Ascending aorta (tissue), 2 donors: Measurements from ENCODE around the gene RPL22. TPM values are rescaled to one million over a fixed set of nuclear protein-coding genes. Genes with fewer than 3 reads are reported as not detected.
A peak's percentile ranks its signal among the peaks of the same experiment; 100 is the strongest.

Experiments used
- DNase-seq, 2 donors: peaks; one replicate each; pipeline ENCODE4 v3.0.0-alpha.2; 2019; ENCODE audit warnings: low spot score in 2 of 2
- H3K27ac ChIP-seq, 2 donors: fragments of 200-600 bp; sonication (generic); one replicate each; pipeline ENCODE4 v1.5.1; 2016 to 2017; ENCODE audit warnings: mild to moderate bottlenecking in 1 of 2
- H3K27me3 ChIP-seq: fragments of 200-600 bp; sonication (generic); one replicate; pipeline ENCODE4 v1.5.1; 2017
- H3K36me3 ChIP-seq, 2 donors: fragments of 200-600 bp; sonication (generic); one replicate each; pipeline ENCODE4 v1.5.1; 2016
- H3K4me1 ChIP-seq, 2 donors: fragments of 200-600 bp; sonication (generic); one replicate each; pipeline ENCODE4 v1.5.1; 2016 to 2017; ENCODE audit warnings: mild to moderate bottlenecking in 1 of 2
- H3K4me3 ChIP-seq, 2 donors: fragments of 200-600 bp; sonication (generic); one replicate each; pipeline ENCODE4 v1.5.1; 2016 to 2017; ENCODE audit warnings: mild to moderate bottlenecking in 1 of 2
- H3K9me3 ChIP-seq, 2 donors: fragments of 200-600 bp; sonication (generic); one replicate each; pipeline ENCODE4 v1.5.1; 2016
- CTCF ChIP-seq, 3 experiments: fragments of 200-600 bp in 2 of 3; fragments of 450-650 bp in 1 of 3; sonication (generic) in 2 of 3; IDR thresholded peaks; one replicate each; pipeline ENCODE4 v1.5.1; 2016 to 2019; ENCODE audit warnings: antibody characterized with exemption in 3 of 3, mild to moderate bottlenecking in 1 of 3, moderate library complexity in 1 of 3
- intact Hi-C: fragments of 100-400 bp; cut with DNase I; formaldehyde crosslinking; loops from one replicate; pipeline ENCODE4 v1.15.1; 2023
- total RNA-seq: library from RNA; depleted of rRNA; stranded (reverse); fragments of >200 nt; gene quantifications from one replicate; pipeline ENCODE4 v1.1.0, GENCODE V29; 2016

Gene RPL22
- total RNA-seq, 1 donor from 2014 or later = 88.8 TPM

GRCh38 chr1:6188466-6188865 is 10.9 kb downstream of the RPL22 start:
- Histone ChIP-seq H3K27ac (no peak overlapping the region), H3K4me1 (no peaks in the 10 kb centered on the region), H3K36me3 (peaks cover 65 to 72% of the 10 kb centered on the region in 2 donors), H3K9me3 (no peaks in the 10 kb centered on the region), H3K27me3 (no peaks in the 10 kb centered on the region), H3K4me3 (no peak overlapping the region)
- intact Hi-C loops = no loop called here
- no peak for DNase-seq
- TF ChIP-seq CTCF (IDR thresholded peaks at IDR 0.05) = no peak

GRCh38 chr1:6185635-6186382 is 13.6 kb downstream of the RPL22 start:
- Histone ChIP-seq H3K9me3 (no peaks in the 10 kb centered on the region), H3K4me1 (no peaks in the 10 kb centered on the region), H3K27me3 (no peaks in the 10 kb centered on the region), H3K36me3 (peaks cover 42 to 50% of the 10 kb centered on the region in 2 donors), H3K4me3 (no peak overlapping the region), H3K27ac (no peak overlapping the region)
- DNase-seq = no peak
- intact Hi-C loops = no loop called here
- TF ChIP-seq CTCF (IDR thresholded peaks at IDR 0.05) = peak in 2 of 3 experiments; percentile 15 to 25

GRCh38 chr1:6185151-6185550 is 14.2 kb downstream of the RPL22 start:
- Histone ChIP-seq H3K4me1 (no peaks in the 10 kb centered on the region), H3K36me3 (peaks cover 35 to 43% of the 10 kb centered on the region in 2 donors), H3K27me3 (no peaks in the 10 kb centered on the region), H3K9me3 (no peaks in the 10 kb centered on the region), H3K27ac (no peak overlapping the region), H3K4me3 (no peak overlapping the region)
- intact Hi-C loops = no loop called here
- DNase-seq = no peak
- TF ChIP-seq CTCF (IDR thresholded peaks at IDR 0.05) = no peak

GRCh38 chr1:6184083-6184783 is 15.2 kb downstream of the RPL22 start:
- H3K4me3 ChIP-seq = no peak overlapping the region
- H3K27me3 ChIP-seq = no peaks in the 10 kb centered on the region
- DNase-seq = no peak
- H3K27ac ChIP-seq = no peak overlapping the region
- H3K4me1 ChIP-seq = peaks cover under 1 to 1% of the 10 kb centered on the region in 2 donors
- intact Hi-C loops = no loop called here
- H3K36me3 ChIP-seq = peaks cover 28 to 34% of the 10 kb centered on the region in 2 donors
- H3K9me3 ChIP-seq = no peaks in the 10 kb centered on the region
- no peak for TF ChIP-seq CTCF (IDR thresholded peaks at IDR 0.05)

GRCh38 chr1:6183520-6183989 is 15.8 kb downstream of the RPL22 start:
- TF ChIP-seq CTCF (IDR thresholded peaks at IDR 0.05) = no peak
- Histone ChIP-seq H3K4me3 (no peak overlapping the region), H3K36me3 (peaks cover 26 to 27% of the 10 kb centered on the region in 2 donors), H3K27ac (no peak overlapping the region), H3K4me1 (peaks cover 8% of the 10 kb centered on the region in 2 donors), H3K27me3 (no peaks in the 10 kb centered on the region), H3K9me3 (no peaks in the 10 kb centered on the region)
- intact Hi-C loops = no loop called here
- DNase-seq = no peak
